Parathyroid adenoma (tissue), 2 donors: ENCODE results near the gene FAM83F.

Source experiments
- H2AFZ ChIP-seq: fragments of 300-600 bp; sonication (generic); one replicate; pipeline ENCODE4 v1.7.0; 2017; ENCODE audit warnings: antibody characterized with exemption, mild to moderate bottlenecking
- H3K27ac ChIP-seq: fragments of 300-600 bp; sonication (generic); one replicate; pipeline ENCODE4 v1.7.0; 2017
- H3K27me3 ChIP-seq: fragments of 300-600 bp; sonication (generic); one replicate; pipeline ENCODE4 v1.7.0; 2017; ENCODE audit warnings: low read length; ENCODE audit not compliant: control insufficient read depth, insufficient read depth
- H3K36me3 ChIP-seq: fragments of 300-600 bp; sonication (generic); one replicate; pipeline ENCODE4 v1.7.0; 2017; ENCODE audit warnings: low read length; ENCODE audit not compliant: control insufficient read depth, insufficient read depth
- H3K4me1 ChIP-seq: fragments of 300-600 bp; sonication (generic); one replicate; pipeline ENCODE4 v1.7.0; 2017; ENCODE audit warnings: control low read depth
- H3K4me2 ChIP-seq: fragments of 300-600 bp; sonication (generic); one replicate; pipeline ENCODE4 v1.7.0; 2017; ENCODE audit warnings: low read length
- H3K4me3 ChIP-seq: fragments of 300-600 bp; sonication (generic); one replicate; pipeline ENCODE4 v1.7.0; 2017; ENCODE audit warnings: low read depth, low read length
- H3K79me2 ChIP-seq: fragments of 300-600 bp; sonication (generic); one replicate; pipeline ENCODE4 v1.7.0; 2017; ENCODE audit warnings: control low read depth
- H3K9ac ChIP-seq: fragments of 300-600 bp; sonication (generic); one replicate; pipeline ENCODE4 v1.7.0; 2017; ENCODE audit warnings: mild to moderate bottlenecking
- H3K9me3 ChIP-seq: fragments of 300-600 bp; sonication (generic); one replicate; pipeline ENCODE4 v1.7.0; 2017; ENCODE audit warnings: low read length; ENCODE audit not compliant: control insufficient read depth
- CTCF ChIP-seq: fragments of 300-600 bp; sonication (generic); IDR thresholded peaks from one replicate; pipeline ENCODE4 v1.7.0; 2017; ENCODE audit warnings: antibody characterized with exemption, mild to moderate bottlenecking
- donor health status: primary hyperparathyroidism.

Gene FAM83F

DNA sequence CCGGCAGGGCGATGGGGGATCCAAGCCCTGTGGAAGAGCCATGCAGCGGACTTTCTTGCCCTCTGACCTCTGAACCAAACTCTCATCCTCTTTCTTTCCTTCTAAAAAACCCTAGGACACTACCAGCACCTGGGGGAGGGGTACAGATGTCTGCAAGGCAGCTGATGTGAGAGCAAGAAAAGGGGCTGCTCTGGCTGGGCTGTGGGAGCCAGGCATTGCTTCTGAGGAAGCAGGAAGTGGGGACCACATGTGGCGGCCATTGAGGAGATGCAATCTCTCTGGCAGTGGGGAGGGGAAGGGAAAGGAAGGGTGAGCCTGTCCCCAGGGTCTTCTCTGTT, 36.0 kb downstream of the FAM83F start:
- no peaks in the 10 kb centered on the region for H3K9me3 ChIP-seq
- no peak overlapping the region for H3K9ac ChIP-seq
- H3K4me2 ChIP-seq = no peak overlapping the region
- no peaks in the 10 kb centered on the region for H3K36me3 ChIP-seq
- no peaks in the 10 kb centered on the region for H3K27me3 ChIP-seq
- TF ChIP-seq CTCF = no peak
- no peaks in the 10 kb centered on the region for H3K4me1 ChIP-seq
- no peak overlapping the region for H3K4me3 ChIP-seq
- H2AFZ ChIP-seq = no peak overlapping the region
- no peak overlapping the region for H3K27ac ChIP-seq
- no peaks in the 10 kb centered on the region for H3K79me2 ChIP-seq

GRCh38 chr22:40031766-40032470, 37.2 kb downstream of the FAM83F start:
- H3K27ac ChIP-seq = no peak overlapping the region
- no peak overlapping the region for H3K4me3 ChIP-seq
- no peak overlapping the region for H3K4me2 ChIP-seq
- TF ChIP-seq CTCF = no peak
- H2AFZ ChIP-seq = no peak overlapping the region
- no peaks in the 10 kb centered on the region for H3K9me3 ChIP-seq
- H3K4me1 ChIP-seq = no peaks in the 10 kb centered on the region
- H3K36me3 ChIP-seq = no peaks in the 10 kb centered on the region
- no peaks in the 10 kb centered on the region for H3K79me2 ChIP-seq
- H3K27me3 ChIP-seq = no peaks in the 10 kb centered on the region
- no peak overlapping the region for H3K9ac ChIP-seq

- no peak overlapping the region for H3K4me3 ChIP-seq
- H3K36me3 ChIP-seq = no peaks in the 10 kb centered on the region
These were observed 39.0 kb downstream of the FAM83F start for GRCh38 chr22:40033586-40034380.

GRCh38 chr22:40035351-40035750, 40.6 kb downstream of the FAM83F start:
- Histone ChIP-seq H3K27ac (no peak overlapping the region), H2AFZ (no peak overlapping the region), H3K36me3 (no peaks in the 10 kb centered on the region), H3K9me3 (no peaks in the 10 kb centered on the region), H3K4me3 (no peak overlapping the region), H3K9ac (no peak overlapping the region), H3K27me3 (no peaks in the 10 kb centered on the region), H3K79me2 (no peaks in the 10 kb centered on the region), H3K4me1 (no peaks in the 10 kb centered on the region), H3K4me2 (no peak overlapping the region)
- no peak for TF ChIP-seq CTCF

More at GRCh38 chr22:40033586-40034380, 39.0 kb downstream of the FAM83F start:
- Histone ChIP-seq H3K4me2 (no peak overlapping the region), H2AFZ (no peak overlapping the region), H3K9me3 (no peaks in the 10 kb centered on the region), H3K79me2 (no peaks in the 10 kb centered on the region), H3K9ac (no peak overlapping the region), H3K4me1 (no peaks in the 10 kb centered on the region), H3K27ac (no peak overlapping the region), H3K27me3 (no peaks in the 10 kb centered on the region)
- no peak for TF ChIP-seq CTCF
